ENCODE measurements around the gene SLCO3A1. TPM values are rescaled to one million over a fixed set of nuclear protein-coding genes. Genes with fewer than 3 reads are reported as not detected.
A peak's percentile ranks its signal among the peaks of the same experiment; 100 is the strongest.

The SLCO3A1 gene
- total and polyA plus RNA-seq, 12 donors = 33.9 to 57.2 (median 46.4) TPM

- Histone ChIP-seq H3K9me3 (no peaks in the 10 kb centered on the region), H3K36me3 (peaks cover 0 to 15% (median 0%) of the 10 kb centered on the region in 9 donors), H3K27me3 (no peaks in the 10 kb centered on the region), H3K4me1 (peaks cover 0 to 58% (median 39%) of the 10 kb centered on the region in 9 donors), H3K4me3 (no peak overlapping the region), H3K27ac (no peak overlapping the region)
- TF ChIP-seq CTCF (IDR thresholded peaks at IDR 0.05) = no peak
- intact Hi-C loops (cut with DNase I) = loop anchor here in 1 of 10 donors (5.0 kb wide), 1 partner anchor 43 kb away; no protein-coding TSS in a partner anchor
- DNase-seq (no peak), ATAC-seq (no peak)
- 76 to 83% methylated on average over 3 of the region's 3 CpGs for WGBS, 2 donors
Measured at GRCh38 chr15:91874171-91874570, 20.7 kb downstream of the SLCO3A1 start.

GRCh38 chr15:91874992-91875660 is 21.6 kb downstream of the SLCO3A1 start:
- DNase-seq (no peak), ATAC-seq (peak in 2 of 8 donors; percentile 12 to 23)
- WGBS, 2 donors = 85 to 88% methylated on average over 9 of the region's 9 CpGs
- H3K36me3 ChIP-seq = peaks cover 0 to 15% (median 0%) of the 10 kb centered on the region in 9 donors
- no peak overlapping the region for H3K4me3 ChIP-seq
- H3K4me1 ChIP-seq = peaks cover 0 to 49% (median 32%) of the 10 kb centered on the region in 9 donors
- H3K9me3 ChIP-seq = no peaks in the 10 kb centered on the region
- no peaks in the 10 kb centered on the region for H3K27me3 ChIP-seq
- TF ChIP-seq CTCF (IDR thresholded peaks at IDR 0.05) = no peak
- no peak overlapping the region for H3K27ac ChIP-seq
- intact Hi-C loops (cut with DNase I) = loop anchor here in 1 of 10 donors (5.0 kb wide), 1 partner anchor 42 kb away; no protein-coding TSS in a partner anchor

- Histone ChIP-seq H3K9me3 (no peaks in the 10 kb centered on the region), H3K27ac (no peak overlapping the region), H3K27me3 (no peaks in the 10 kb centered on the region), H3K36me3 (peaks cover 0 to 17% (median 0%) of the 10 kb centered on the region in 9 donors), H3K4me1 (peaks cover 0 to 40% (median 27%) of the 10 kb centered on the region in 9 donors), H3K4me3 (no peak overlapping the region)
- DNase-seq (no peak), ATAC-seq (peak in 3 of 8 donors; percentile 20 to 43 (median 20))
- intact Hi-C loops (cut with DNase I) = no loop called here
- no peak for TF ChIP-seq CTCF (IDR thresholded peaks at IDR 0.05)
- 71 to 86% methylated on average over 5 of the region's 5 CpGs for WGBS, 2 donors
Measured at GRCh38 chr15:91876187-91876586, 22.7 kb downstream of the SLCO3A1 start.

GRCh38 chr15:91878319-91878870 is 24.9 kb downstream of the SLCO3A1 start:
- H3K27ac ChIP-seq = no peak overlapping the region
- intact Hi-C loops (cut with DNase I) = no loop called here
- H3K9me3 ChIP-seq = no peaks in the 10 kb centered on the region
- DNase-seq (no peak), ATAC-seq (peak in 1 of 8 donors; percentile 31)
- H3K4me1 ChIP-seq = peaks cover 0 to 54% (median 28%) of the 10 kb centered on the region in 9 donors
- H3K4me3 ChIP-seq = no peak overlapping the region
- TF ChIP-seq CTCF (IDR thresholded peaks at IDR 0.05) = no peak
- H3K27me3 ChIP-seq = no peaks in the 10 kb centered on the region
- 76 to 86% methylated on average over 10 of the region's 10 CpGs for WGBS, 2 donors
- H3K36me3 ChIP-seq = peaks cover 0 to 17% (median 0%) of the 10 kb centered on the region in 9 donors

All from heart right ventricle (tissue), 16 donors.